ENCODE results near the gene CAMK2A.

DNA sequence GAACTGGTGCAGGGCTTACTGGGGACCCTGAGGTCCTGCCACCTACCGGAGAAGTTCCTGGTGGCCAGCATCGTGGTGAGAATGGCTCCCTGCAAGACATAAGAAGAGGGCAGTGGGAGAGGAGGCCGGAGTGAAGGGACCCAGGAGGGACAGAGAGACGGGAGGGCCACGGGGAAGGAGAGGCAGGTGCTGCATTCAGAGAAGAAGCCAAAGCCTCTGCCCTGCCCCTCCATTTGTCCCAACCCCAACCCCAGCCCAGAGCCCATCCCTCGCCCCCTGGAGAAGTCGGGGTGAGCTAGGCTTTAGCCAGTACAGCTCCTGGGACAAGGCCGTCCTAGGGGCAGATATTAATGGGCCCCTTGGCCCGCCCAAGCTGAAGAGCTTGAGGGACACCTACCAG is 41.8 kb downstream of the CAMK2A start:
- TF ChIP-seq, protein P1, sequence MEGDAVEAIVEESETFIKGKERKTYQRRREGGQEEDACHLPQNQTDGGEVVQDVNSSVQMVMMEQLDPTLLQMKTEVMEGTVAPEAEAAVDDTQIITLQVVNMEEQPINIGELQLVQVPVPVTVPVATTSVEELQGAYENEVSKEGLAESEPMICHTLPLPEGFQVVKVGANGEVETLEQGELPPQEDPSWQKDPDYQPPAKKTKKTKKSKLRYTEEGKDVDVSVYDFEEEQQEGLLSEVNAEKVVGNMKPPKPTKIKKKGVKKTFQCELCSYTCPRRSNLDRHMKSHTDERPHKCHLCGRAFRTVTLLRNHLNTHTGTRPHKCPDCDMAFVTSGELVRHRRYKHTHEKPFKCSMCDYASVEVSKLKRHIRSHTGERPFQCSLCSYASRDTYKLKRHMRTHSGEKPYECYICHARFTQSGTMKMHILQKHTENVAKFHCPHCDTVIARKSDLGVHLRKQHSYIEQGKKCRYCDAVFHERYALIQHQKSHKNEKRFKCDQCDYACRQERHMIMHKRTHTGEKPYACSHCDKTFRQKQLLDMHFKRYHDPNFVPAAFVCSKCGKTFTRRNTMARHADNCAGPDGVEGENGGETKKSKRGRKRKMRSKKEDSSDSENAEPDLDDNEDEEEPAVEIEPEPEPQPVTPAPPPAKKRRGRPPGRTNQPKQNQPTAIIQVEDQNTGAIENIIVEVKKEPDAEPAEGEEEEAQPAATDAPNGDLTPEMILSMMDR (IDR thresholded peaks at IDR 0.05; ENCODE audit: low read depth, low read length, poor library complexity, severe bottlenecking), result no peak
- TF ChIP-seq EZH2phosphoT487 (IDR thresholded peaks at IDR 0.05; ENCODE audit: borderline replicate concordance, low read length), result no peak
